IMR-90 (cell line): Measurements from ENCODE around the gene GSN.

Experiments
- CEBPB ChIP-seq: IDR thresholded peaks from 2 replicates; pipeline ENCODE4 v1.6.1; 2012; ENCODE audit warnings: low read depth, low read length, improper control_type of control experiment
- CHD1 ChIP-seq: IDR thresholded peaks from 2 replicates; pipeline ENCODE4 v1.6.1; 2012; ENCODE audit warnings: low read depth, low read length, improper control_type of control experiment
- MXI1 ChIP-seq: IDR thresholded peaks from 2 replicates; pipeline ENCODE4 v1.6.1; 2012; ENCODE audit warnings: low read depth, mild to moderate bottlenecking, low read length, moderate library complexity, borderline replicate concordance
- POLR2A ChIP-seq: IDR thresholded peaks from 2 replicates; pipeline ENCODE4 v1.6.1; 2012; ENCODE audit warnings: mild to moderate bottlenecking, low read depth, low read length
- RAD21 ChIP-seq: IDR thresholded peaks from 2 replicates; pipeline ENCODE4 v1.6.1; 2012; ENCODE audit warnings: low read length, improper control_type of control experiment
- RFX5 ChIP-seq: IDR thresholded peaks from 2 replicates; pipeline ENCODE4 v1.8.0; 2012; ENCODE audit warnings: low read depth, mild to moderate bottlenecking, low read length, moderate library complexity
- SMC3 ChIP-seq: fragments of 150-350 bp; IDR thresholded peaks from 2 replicates; pipeline ENCODE4 v1.6.1; 2016; ENCODE audit warnings: low read depth, mild to moderate bottlenecking, antibody characterized with exemption, low read length, moderate library complexity
- TF ChIP-seq, protein P1 (sequence below): conservative IDR thresholded peaks from 2 replicates; pipeline ENCODE4 v1.5.1; 2012; ENCODE audit warnings: mild to moderate bottlenecking, low read depth, low read length, improper control_type of control experiment
- TF ChIP-seq, protein P2 (sequence below): fragments of 150-350 bp; IDR thresholded peaks from 2 replicates; pipeline ENCODE4 v1.6.1; 2016; ENCODE audit warnings: low read depth, mild to moderate bottlenecking, low read length, moderate library complexity, borderline replicate concordance
- TF ChIP-seq, protein P3 (sequence below): fragments of 150-350 bp; IDR thresholded peaks from 2 replicates; pipeline ENCODE4 v1.6.1; 2017; ENCODE audit warnings: mild to moderate bottlenecking, antibody characterized with exemption, low read length, low read depth

GRCh38 chr9:121292051-121292450 lies 24.1 kb downstream of the GSN start:
- TF ChIP-seq, protein P1, sequence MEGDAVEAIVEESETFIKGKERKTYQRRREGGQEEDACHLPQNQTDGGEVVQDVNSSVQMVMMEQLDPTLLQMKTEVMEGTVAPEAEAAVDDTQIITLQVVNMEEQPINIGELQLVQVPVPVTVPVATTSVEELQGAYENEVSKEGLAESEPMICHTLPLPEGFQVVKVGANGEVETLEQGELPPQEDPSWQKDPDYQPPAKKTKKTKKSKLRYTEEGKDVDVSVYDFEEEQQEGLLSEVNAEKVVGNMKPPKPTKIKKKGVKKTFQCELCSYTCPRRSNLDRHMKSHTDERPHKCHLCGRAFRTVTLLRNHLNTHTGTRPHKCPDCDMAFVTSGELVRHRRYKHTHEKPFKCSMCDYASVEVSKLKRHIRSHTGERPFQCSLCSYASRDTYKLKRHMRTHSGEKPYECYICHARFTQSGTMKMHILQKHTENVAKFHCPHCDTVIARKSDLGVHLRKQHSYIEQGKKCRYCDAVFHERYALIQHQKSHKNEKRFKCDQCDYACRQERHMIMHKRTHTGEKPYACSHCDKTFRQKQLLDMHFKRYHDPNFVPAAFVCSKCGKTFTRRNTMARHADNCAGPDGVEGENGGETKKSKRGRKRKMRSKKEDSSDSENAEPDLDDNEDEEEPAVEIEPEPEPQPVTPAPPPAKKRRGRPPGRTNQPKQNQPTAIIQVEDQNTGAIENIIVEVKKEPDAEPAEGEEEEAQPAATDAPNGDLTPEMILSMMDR, result no peak
- no peak for TF ChIP-seq RFX5
- no peak for TF ChIP-seq POLR2A
- TF ChIP-seq, protein P2, sequence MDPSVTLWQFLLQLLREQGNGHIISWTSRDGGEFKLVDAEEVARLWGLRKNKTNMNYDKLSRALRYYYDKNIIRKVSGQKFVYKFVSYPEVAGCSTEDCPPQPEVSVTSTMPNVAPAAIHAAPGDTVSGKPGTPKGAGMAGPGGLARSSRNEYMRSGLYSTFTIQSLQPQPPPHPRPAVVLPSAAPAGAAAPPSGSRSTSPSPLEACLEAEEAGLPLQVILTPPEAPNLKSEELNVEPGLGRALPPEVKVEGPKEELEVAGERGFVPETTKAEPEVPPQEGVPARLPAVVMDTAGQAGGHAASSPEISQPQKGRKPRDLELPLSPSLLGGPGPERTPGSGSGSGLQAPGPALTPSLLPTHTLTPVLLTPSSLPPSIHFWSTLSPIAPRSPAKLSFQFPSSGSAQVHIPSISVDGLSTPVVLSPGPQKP, result no peak
- TF ChIP-seq CEBPB, result no peak
- TF ChIP-seq RAD21, result no peak
- TF ChIP-seq, protein P3, sequence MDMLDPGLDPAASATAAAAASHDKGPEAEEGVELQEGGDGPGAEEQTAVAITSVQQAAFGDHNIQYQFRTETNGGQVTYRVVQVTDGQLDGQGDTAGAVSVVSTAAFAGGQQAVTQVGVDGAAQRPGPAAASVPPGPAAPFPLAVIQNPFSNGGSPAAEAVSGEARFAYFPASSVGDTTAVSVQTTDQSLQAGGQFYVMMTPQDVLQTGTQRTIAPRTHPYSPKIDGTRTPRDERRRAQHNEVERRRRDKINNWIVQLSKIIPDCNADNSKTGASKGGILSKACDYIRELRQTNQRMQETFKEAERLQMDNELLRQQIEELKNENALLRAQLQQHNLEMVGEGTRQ, result no peak
- TF ChIP-seq SMC3, result no peak
- no peak for TF ChIP-seq MXI1
- no peak for TF ChIP-seq CHD1
